ENCODE measurements around the gene SCIN. TPM values are rescaled to one million over a fixed set of nuclear protein-coding genes. Genes with fewer than 3 reads are reported as not detected.

The SCIN gene
- total RNA-seq, 3 donors from 2014 or later (not counting 1 experiment from before 2014, with no cell fraction given), result 0.08 TPM; not detected in 2

GRCh38 chr7:12567015-12567414 is 3.5 kb upstream of the SCIN start:
- Mint-ChIP-seq H3K27ac (no peak overlapping the region), H3K4me1 (peaks cover 7 to 8% of the 10 kb centered on the region in 2 donors), H3K36me3 (no peaks in the 10 kb centered on the region), H3K9me3 (no peaks in the 10 kb centered on the region), H3K4me3 (no peak overlapping the region), H3K27me3 (ENCODE audit: low read depth in 2 of 2) (peaks cover 20 to 33% of the 10 kb centered on the region in 2 donors)
- Histone ChIP-seq H3K4me1 (ENCODE audit: control insufficient read depth, insufficient read depth, low read length) (peaks cover 12% of the 10 kb centered on the region), H3K27ac (ENCODE audit: low read length) (no peak overlapping the region), H3K36me3 (ENCODE audit: control insufficient read depth, insufficient read depth, low read length) (no peaks in the 10 kb centered on the region), H3K27me3 (ENCODE audit: control insufficient read depth, insufficient read depth, low read length) (peaks cover 11% of the 10 kb centered on the region), H3K4me3 (ENCODE audit: low read length) (no peak overlapping the region), H3K9me3 (ENCODE audit: control insufficient read depth, insufficient read depth, low read length) (no peaks in the 10 kb centered on the region)
- no peak for TF ChIP-seq CTCF (IDR thresholded peaks at IDR 0.05)
- DNase-seq (no peak), ATAC-seq (no peak)
- intact Hi-C loops (cut with micrococcal nuclease), result no loop called here
- WGBS (ENCODE audit: insufficient coverage), result 14% methylated on average over 1 of the region's 1 CpG

DNA sequence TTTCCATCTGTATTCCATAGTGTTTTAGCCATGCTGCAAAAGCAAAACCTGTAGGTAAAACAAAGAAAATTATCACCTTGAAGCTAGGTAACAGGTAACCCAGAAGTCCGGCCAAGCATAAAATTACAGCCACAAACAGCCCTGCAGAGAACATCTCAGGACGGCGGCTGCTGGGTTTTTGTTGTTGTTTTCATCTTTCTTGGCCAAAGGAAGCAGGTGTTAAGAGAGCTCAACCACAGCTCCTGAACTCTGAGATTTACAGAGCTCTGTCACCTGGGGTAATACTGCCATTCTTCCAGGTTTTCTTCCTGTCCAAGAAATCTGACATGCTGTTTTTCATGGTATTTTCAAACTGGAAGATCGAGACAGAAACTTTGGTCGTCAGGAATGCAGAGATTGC is 847 bp upstream of the SCIN start:
- Histone ChIP-seq H3K27me3 (ENCODE audit: control insufficient read depth, insufficient read depth, low read length) (peaks cover 14% of the 10 kb centered on the region), H3K9me3 (ENCODE audit: control insufficient read depth, insufficient read depth, low read length) (no peaks in the 10 kb centered on the region), H3K27ac (ENCODE audit: low read length) (no peak overlapping the region), H3K4me1 (ENCODE audit: control insufficient read depth, insufficient read depth, low read length) (peaks cover 12% of the 10 kb centered on the region), H3K4me3 (ENCODE audit: low read length) (no peak overlapping the region), H3K36me3 (ENCODE audit: control insufficient read depth, insufficient read depth, low read length) (no peaks in the 10 kb centered on the region)
- no peak for DNase-seq
- H3K27me3 Mint-ChIP-seq (ENCODE audit: low read depth in 2 of 2), result peaks cover 26 to 46% of the 10 kb centered on the region in 2 donors
- H3K4me1 Mint-ChIP-seq, result peaks cover 7 to 13% of the 10 kb centered on the region in 2 donors
- intact Hi-C loops (cut with micrococcal nuclease), result no loop called here
- no peak for TF ChIP-seq CTCF (IDR thresholded peaks at IDR 0.05)
- H3K36me3 Mint-ChIP-seq, result no peaks in the 10 kb centered on the region
- no peaks in the 10 kb centered on the region for H3K9me3 Mint-ChIP-seq
- no peak overlapping the region for H3K27ac Mint-ChIP-seq
- ATAC-seq, result no peak
- 17% methylated on average over 5 of the region's 5 CpGs for WGBS (ENCODE audit: insufficient coverage)
- H3K4me3 Mint-ChIP-seq, result no peak overlapping the region

- peaks cover 26 to 46% of the 10 kb centered on the region in 2 donors for H3K27me3 Mint-ChIP-seq (ENCODE audit: low read depth in 2 of 2)
- H3K9me3 ChIP-seq (ENCODE audit: control insufficient read depth, insufficient read depth, low read length), result no peaks in the 10 kb centered on the region
Measured at GRCh38 chr7:12570168-12570533, 369 bp upstream of the SCIN start.

More at GRCh38 chr7:12570168-12570533, 369 bp upstream of the SCIN start:
- Mint-ChIP-seq H3K9me3 (no peaks in the 10 kb centered on the region), H3K27ac (no peak overlapping the region), H3K36me3 (no peaks in the 10 kb centered on the region), H3K4me3 (peak overlapping the region; percentile 63), H3K4me1 (peaks cover 7 to 13% of the 10 kb centered on the region in 2 donors)
- intact Hi-C loops (cut with micrococcal nuclease), result no loop called here
- peaks cover 12% of the 10 kb centered on the region for H3K4me1 ChIP-seq (ENCODE audit: control insufficient read depth, insufficient read depth, low read length)
- no peak overlapping the region for H3K4me3 ChIP-seq (ENCODE audit: low read length)
- no peak for DNase-seq
- WGBS (ENCODE audit: insufficient coverage), result 3% methylated on average over 6 of the region's 10 CpGs
- H3K36me3 ChIP-seq (ENCODE audit: control insufficient read depth, insufficient read depth, low read length), result no peaks in the 10 kb centered on the region
- no peak for TF ChIP-seq CTCF (IDR thresholded peaks at IDR 0.05)
- ATAC-seq, result no peak
- H3K27me3 ChIP-seq (ENCODE audit: control insufficient read depth, insufficient read depth, low read length), result peaks cover 14% of the 10 kb centered on the region
- H3K27ac ChIP-seq (ENCODE audit: low read length), result no peak overlapping the region
